ENCODE results near the gene DNLZ.

The DNLZ gene

DNA sequence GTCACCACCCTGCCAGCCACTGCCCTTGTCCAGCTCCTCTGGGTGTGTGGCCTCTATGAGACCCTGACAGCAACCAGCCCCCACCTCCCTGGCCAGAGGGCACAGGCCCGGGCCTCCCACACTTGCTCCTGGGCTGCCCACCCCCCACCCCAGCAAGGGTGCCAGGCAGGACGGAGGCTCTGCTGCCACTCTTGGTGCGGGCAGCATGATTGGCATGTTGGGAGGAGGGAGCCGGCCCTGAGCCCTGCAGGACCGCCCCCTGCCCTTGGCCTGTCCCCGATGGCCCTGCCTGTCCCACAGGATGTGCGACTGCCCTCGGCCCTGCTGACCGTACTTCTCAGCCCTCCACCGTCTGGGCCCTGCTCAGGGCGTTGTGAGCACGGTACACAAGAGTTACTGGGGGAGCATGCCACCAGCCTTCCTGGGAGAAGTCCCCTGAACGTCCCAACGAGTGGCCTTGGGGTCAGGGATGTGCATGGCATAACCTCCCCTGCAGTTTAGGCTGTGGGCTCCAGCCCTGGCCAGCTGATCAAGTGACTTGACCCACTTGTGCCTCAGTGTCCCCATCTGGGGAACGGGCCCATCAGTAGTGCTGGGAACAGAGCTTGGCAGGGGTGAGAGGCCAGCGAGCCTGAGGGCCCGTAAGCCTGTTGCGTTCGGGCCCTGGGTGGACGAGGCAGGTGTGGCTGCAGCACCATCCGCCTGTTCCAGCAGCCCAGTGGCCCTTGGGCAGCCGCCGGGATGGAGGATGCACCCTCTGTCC, 20.2 kb downstream of the DNLZ start:
- DNase-seq (ENCODE audit: low read depth) = no peak

DNA sequence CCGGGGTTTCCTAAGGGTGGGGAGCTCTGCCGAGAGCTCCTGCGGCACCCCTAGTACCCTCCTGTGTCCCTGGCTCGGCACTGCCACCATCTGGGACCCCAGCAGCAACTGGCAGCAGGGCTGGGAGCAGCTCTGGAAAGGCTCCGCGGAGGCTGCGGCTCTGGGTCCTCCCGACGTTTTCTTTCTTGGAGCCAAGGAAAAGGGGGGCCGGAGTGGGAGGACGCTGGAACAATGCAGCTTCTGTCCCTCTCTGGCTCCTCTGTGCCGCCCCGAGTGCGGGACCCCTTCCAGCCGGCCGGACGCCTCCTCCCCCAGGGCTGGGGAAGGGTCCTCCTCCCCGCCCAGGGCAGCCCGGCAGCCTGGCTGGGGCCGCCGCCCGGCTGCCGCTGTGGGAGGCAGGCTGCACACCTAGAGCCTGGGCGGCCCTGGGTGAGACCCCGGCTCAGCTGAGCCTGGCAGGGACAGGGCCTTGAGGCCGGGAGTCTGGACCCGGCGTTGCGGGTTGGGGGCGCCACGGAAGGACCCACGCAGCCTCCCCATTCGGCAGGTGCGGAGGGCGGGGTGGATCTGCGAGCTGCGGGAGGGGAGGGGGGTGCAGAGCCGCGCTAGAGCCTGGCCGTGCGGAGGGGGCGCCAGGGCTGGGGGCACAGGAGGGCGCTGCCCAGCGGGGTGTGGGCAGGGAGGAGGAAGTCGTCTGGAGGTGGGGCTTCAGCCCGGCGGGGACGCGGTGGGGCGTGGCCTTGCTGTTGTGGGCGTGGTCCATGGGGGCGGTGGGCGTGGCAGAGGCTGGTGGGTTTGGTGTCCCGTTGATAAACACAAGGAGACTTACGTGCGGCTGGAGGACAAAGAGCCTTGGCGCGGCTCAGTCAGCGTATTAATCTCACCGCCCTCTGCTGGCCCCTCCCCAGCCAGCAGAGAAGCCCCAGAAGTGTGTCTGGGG, 21.1 kb downstream of the DNLZ start:
- peak; percentile 84 for DNase-seq (ENCODE audit: low read depth)

- DNase-seq (ENCODE audit: low read depth) = no peak
These were observed 21.8 kb downstream of the DNLZ start for GRCh38 chr9:136341769-136342168.

GRCh38 chr9:136341042-136341655, 22.4 kb downstream of the DNLZ start:
- no peak for DNase-seq (ENCODE audit: low read depth)

GRCh38 chr9:136340356-136341041, 23.0 kb downstream of the DNLZ start:
- DNase-seq (ENCODE audit: low read depth) = no peak

DNA sequence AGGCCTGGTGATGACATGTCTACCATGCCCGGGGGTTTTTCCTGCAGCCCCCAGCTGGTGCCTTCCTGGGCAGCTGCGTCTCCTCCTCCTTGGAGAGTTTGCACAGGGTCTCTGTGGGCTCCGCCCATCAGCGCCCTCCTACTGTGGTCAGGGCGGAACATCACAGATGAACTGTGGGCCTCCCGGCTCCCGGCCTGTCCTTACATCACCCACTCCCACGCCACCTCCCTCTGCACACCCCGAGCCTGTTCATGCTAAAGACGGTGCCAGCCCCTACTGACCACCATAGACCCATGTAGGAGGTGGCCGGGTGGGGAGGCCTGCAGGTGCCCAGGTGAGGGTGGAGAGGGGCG, 23.6 kb downstream of the DNLZ start:
- DNase-seq (ENCODE audit: low read depth) = no peak

GRCh38 chr9:136339173-136339957, 24.2 kb downstream of the DNLZ start:
- DNase-seq (ENCODE audit: low read depth) = peak; percentile 48

DNA sequence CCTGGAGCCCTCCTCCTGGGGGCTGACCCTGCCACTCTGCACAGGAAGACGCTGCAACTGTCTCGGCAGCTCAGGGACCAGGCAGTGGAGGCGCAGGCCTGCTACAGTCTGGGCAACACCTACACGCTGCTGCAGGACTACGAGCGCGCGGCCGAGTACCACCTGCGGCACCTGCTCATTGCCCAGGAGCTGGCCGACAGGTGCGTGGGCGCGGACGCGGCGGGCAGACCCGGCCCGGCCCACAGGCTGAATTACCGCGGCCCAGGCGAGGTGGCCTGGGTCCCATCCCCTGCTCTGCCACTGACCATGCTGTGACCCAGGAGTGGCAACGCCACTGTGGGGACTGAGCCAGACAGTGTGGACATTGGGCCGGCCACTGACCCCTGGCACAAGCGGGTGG, 25.0 kb downstream of the DNLZ start:
- no peak for DNase-seq (ENCODE audit: low read depth)

DNA sequence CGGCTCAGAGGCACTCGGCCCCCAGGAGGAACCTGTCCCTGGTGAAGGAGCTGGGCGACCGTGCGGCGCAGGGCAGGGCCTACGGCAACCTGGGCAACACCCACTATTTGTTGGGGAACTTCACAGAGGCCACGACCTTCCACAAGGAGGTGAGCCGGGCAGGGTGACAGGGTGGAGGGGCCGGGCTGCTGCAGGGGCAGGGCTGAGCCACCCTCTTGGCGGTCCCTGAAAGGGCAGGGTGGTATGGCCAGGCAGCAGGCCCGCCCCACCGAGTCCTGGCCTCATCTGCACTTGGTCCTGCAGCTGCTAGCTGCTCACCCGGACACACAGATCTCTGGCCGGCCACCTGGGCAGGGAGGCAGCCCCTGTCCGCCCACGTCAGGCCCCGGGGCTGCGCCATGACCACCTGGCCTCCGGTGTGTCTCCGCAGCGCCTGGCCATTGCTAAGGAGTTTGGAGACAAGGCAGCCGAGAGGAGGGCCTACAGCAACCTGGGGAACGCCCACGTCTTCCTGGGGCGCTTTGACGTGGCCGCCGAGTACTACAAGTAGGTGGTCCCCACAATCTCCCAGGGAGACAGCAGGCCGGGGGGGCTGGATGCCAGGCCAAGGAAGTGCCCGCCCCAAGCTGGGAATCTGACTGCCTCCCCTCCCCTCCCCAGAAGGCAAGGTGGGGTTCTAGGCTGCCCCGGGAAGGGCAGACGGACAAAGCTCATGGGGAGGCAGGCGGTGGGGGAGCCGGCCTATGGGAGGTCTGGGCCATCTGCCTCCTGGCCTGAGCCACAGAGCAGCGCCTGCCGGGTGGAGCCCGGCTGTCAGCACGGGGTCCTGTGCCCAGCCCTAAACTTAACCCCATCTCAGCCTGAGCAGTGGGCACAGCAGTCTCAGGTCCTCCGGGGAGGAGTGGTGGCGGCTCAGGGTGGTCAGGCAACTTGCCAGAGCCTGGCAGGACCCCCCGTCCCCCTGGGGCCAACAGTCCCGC, 25.8 kb downstream of the DNLZ start:
- DNase-seq (ENCODE audit: low read depth) = no peak

DNA sequence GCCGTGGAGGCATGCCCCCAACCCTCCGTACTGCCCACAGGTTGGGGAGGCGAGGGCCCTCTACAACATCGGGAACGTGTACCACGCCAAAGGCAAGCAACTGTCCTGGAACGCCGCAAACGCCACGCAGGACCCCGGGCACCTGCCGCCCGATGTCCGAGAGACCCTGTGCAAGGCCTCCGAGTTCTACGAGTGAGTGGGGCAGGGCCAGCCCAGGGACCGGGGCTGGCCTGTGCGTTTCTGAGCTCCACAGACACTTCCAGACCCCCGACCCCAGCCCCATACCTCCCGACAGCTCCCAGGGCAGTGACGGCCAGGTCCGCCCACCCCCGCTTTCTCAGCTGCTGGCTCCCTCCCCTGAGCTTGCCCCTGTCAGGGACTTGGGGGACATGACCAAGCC, 26.7 kb downstream of the DNLZ start:
- DNase-seq (ENCODE audit: low read depth) = no peak

- DNase-seq (ENCODE audit: low read depth) = peak; percentile 63
These were observed 27.2 kb downstream of the DNLZ start for GRCh38 chr9:136336156-136336870.

DNA sequence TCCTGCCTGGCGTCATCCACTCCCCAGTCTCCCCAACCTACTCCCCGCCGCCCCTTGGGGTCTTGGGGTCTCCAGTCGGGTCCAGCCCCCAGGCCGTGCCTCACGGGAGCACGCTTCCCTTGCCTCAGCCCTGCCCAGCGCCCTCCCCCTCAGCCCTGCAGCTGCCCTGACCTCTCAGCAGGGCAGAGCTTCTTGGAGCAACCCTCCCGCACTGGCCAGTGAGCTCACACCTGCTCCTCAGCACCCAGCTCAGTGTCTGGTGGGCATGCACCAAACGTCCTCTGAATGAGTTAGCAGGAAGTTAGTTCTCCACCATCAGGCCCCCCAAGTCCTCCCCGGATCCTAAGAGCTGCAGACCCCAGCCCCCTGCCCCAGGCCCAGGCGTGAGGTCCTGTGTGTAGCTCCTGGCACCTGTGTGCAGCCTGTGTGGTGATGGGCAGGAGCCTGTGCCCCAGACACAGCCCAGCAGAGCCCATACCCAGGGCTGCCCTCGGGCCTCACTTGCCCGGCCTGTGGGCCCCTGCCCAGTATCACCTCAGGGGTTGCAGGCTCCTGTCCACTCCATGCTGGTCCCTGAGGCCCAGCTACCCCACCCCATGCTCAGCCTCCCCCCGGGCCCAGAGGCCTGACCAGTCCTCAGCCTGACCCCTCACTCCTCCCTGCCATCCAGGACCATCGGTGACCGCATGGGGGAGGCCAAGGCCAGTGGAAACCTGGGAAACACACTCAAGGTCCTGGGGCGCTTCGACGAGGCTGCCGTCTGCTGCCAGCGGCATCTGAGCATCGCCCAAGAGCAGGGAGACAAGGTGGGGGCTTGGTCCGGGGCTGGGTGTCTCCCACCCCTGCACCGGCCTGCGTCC, 28.0 kb downstream of the DNLZ start:
- DNase-seq (ENCODE audit: low read depth) = no peak

GRCh38 chr9:136334541-136334940, 29.0 kb downstream of the DNLZ start:
- DNase-seq (ENCODE audit: low read depth) = no peak

- DNase-seq (ENCODE audit: low read depth) = no peak
These were observed 30.1 kb downstream of the DNLZ start for GRCh38 chr9:136333486-136333885.

DNA sequence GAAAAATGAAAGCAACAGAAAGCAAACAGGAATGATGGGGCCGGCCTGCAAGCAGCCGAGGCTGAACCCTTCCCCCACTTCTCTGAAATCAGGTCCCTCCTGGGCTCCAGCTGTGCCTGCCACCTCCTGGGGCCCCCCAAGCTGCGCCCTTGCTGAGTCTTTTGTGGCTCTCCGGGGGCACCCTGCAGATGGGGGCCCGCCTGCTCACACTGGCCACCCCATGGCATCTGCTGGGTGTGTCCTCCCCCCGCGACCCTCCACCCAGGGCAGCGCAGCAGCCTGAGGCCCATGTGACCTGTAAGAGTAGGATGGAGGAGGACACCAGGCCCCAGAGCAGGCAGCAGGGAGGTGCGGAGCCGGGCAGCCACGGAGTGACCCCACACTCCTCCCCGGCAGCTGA, 30.5 kb downstream of the DNLZ start:
- DNase-seq (ENCODE audit: low read depth) = no peak

DNA sequence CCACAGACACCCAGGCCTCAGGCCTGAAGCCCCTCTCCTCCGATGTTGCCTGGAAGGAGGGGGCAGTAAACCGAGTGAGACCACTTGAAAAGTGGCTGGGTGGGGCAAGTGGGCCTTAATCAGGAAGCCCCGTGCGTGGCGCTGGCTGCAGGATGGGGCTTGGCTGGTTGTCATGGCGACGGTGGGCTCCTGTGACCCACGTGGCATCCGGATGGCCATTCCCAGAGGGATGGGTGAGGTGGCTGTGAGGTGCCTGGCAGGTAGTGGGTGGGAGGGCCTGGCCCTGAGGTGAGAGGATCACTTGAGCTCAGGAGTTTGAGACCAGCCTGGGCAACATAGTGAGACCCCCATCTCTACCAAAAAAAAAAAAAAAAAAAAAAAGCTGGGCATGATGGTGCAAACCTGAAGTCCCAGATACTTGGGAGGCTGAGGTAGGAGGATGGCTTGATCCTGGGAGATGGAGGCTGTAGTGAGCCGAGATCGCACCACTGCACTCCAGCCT, 31.0 kb downstream of the DNLZ start:
- DNase-seq (ENCODE audit: low read depth) = no peak

GRCh38 chr9:136331556-136332481, 31.7 kb downstream of the DNLZ start:
- no peak for DNase-seq (ENCODE audit: low read depth)
